K562 (cell line): Measurements from ENCODE around the gene LPIN1. TPM values are rescaled to one million over a fixed set of nuclear protein-coding genes. Genes with fewer than 3 reads are reported as not detected.

Experiments used
- C11orf30 ChIP-seq: fragments of 450-650 bp; IDR thresholded peaks from 2 replicates; pipeline ENCODE4 v1.6.1; 2016; ENCODE audit warnings: low read depth, mild to moderate bottlenecking
- CBFA2T2 ChIP-seq: fragments of 450-650 bp; conservative IDR thresholded peaks from 2 replicates; pipeline ENCODE4 v1.6.1; 2017; ENCODE audit warnings: mild to moderate bottlenecking
- ELF1 ChIP-seq: fragments of 200-800 bp; sonication (Bioruptor generic); IDR thresholded peaks from 2 replicates; pipeline ENCODE4 v1.6.1; 2016; ENCODE audit warnings: missing genetic modification characterization, missing compliant biosample characterization
- ELK3 ChIP-seq: fragments of 450-650 bp; formaldehyde crosslinking; IDR thresholded peaks from 2 replicates; pipeline ENCODE4 v1.4.0; 2020; ENCODE audit warnings: mild to moderate bottlenecking
- ETS2 ChIP-seq: IDR thresholded peaks from 2 replicates; pipeline ENCODE4 v1.6.1; 2016; ENCODE audit warnings: borderline replicate concordance, missing genetic modification characterization, mild to moderate bottlenecking, moderate library complexity, missing compliant biosample characterization; ENCODE audit not compliant: poor library complexity, severe bottlenecking
- ETV5 ChIP-seq: sonication (generic); formaldehyde crosslinking; IDR thresholded peaks from 2 replicates; pipeline ENCODE4 v1.4.0; 2020; ENCODE audit warnings: low read depth, mild to moderate bottlenecking, missing genetic modification reagents
- FOXP1 ChIP-seq: sonication (generic); formaldehyde crosslinking; IDR thresholded peaks from 2 replicates; pipeline ENCODE4 v1.8.0; 2022; ENCODE audit warnings: mild to moderate bottlenecking, missing genetic modification reagents
- GTF2B ChIP-seq: IDR thresholded peaks from 2 replicates; pipeline ENCODE4 v1.6.1; 2011; ENCODE audit not compliant: insufficient read length; ENCODE audit errors: extremely low read depth
- JUND ChIP-seq, 2 experiments: IDR thresholded peaks; 2 replicates in 1 of 2; 3 replicates in 1 of 2; pipeline ENCODE4 v1.6.1; 2011; ENCODE audit warnings: borderline replicate concordance in 2 of 2, low read depth in 2 of 2, low read length in 2 of 2, improper control_type of control experiment in 1 of 2, missing biosample characterization in 1 of 2, missing genetic modification characterization in 1 of 2, missing genetic modification reagents in 1 of 2
- LARP7 ChIP-seq: fragments of 450-650 bp; IDR thresholded peaks from 2 replicates; pipeline ENCODE4 v1.6.1; 2016
- MAX ChIP-seq: sonication (generic); formaldehyde crosslinking; IDR thresholded peaks from 2 replicates; pipeline ENCODE4 v1.9.0; 2022; ENCODE audit warnings: mild to moderate bottlenecking, missing genetic modification reagents
- MITF ChIP-seq: IDR thresholded peaks from 2 replicates; pipeline ENCODE4 v1.6.1; 2014; ENCODE audit warnings: antibody characterized with exemption
- MYC ChIP-seq, 2 experiments: fragments of 250-450 bp in 1 of 2; sonication (Bioruptor Pico) in 1 of 2; IDR thresholded peaks; 2 replicates each; pipeline versions ENCODE4 v1.5.1 to v1.6.1; 2012 to 2021; ENCODE audit warnings: low read depth in 2 of 2, borderline replicate concordance in 1 of 2, improper control_type of control experiment in 1 of 2, low read length in 1 of 2, mild to moderate bottlenecking in 1 of 2, moderate library complexity in 1 of 2
- MYNN ChIP-seq, 2 experiments: sonication (generic); formaldehyde crosslinking in 1 of 2; IDR thresholded peaks; 2 replicates each; pipeline versions ENCODE4 v1.5.0 to v1.6.1; 2016 to 2020; ENCODE audit warnings: antibody characterized with exemption in 1 of 2, missing genetic modification reagents in 1 of 2
- NCOA1 ChIP-seq: fragments of 450-650 bp; IDR thresholded peaks from 2 replicates; pipeline ENCODE4 v1.6.1; 2016; ENCODE audit warnings: low read depth
- NFATC3 ChIP-seq: fragments of 450-650 bp; IDR thresholded peaks from 2 replicates; pipeline ENCODE4 v1.6.1; 2017; ENCODE audit warnings: mild to moderate bottlenecking
- NR4A1 ChIP-seq, 2 experiments: fragments of 250-450 bp in 1 of 2; fragments of 450-650 bp in 1 of 2; sonication (Bioruptor Pico) in 1 of 2; IDR thresholded peaks; 2 replicates each; pipeline versions ENCODE4 v1.4.0 to v1.6.1; 2016 to 2020; ENCODE audit warnings: mild to moderate bottlenecking in 2 of 2, missing compliant biosample characterization in 1 of 2, missing genetic modification characterization in 1 of 2, moderate library complexity in 1 of 2
- RUNX1 ChIP-seq: sonication (generic); IDR thresholded peaks from 2 replicates; pipeline ENCODE4 v1.6.1; 2016; ENCODE audit warnings: antibody characterized with exemption, low read depth
- STAT5B ChIP-seq: fragments of 250-450 bp; sonication (Bioruptor Pico); IDR thresholded peaks from 2 replicates; pipeline ENCODE4 v1.8.0; 2021; ENCODE audit warnings: mild to moderate bottlenecking, inconsistent platforms
- YBX1 ChIP-seq: fragments of 450-650 bp; IDR thresholded peaks from 2 replicates; pipeline ENCODE4 v1.7.1; 2016; ENCODE audit warnings: mild to moderate bottlenecking
- ZNF165 ChIP-seq: fragments of 250-450 bp; sonication (Bioruptor Pico); IDR thresholded peaks from 2 replicates; pipeline ENCODE4 v1.4.0; 2020; ENCODE audit warnings: borderline replicate concordance
- ZNF174 ChIP-seq: fragments of 250-450 bp; sonication (Bioruptor Pico); IDR thresholded peaks from 2 replicates; pipeline ENCODE4 v1.4.0; 2020; ENCODE audit warnings: mild to moderate bottlenecking
- ZNF175 ChIP-seq: fragments of 200-800 bp; sonication (Bioruptor generic); IDR thresholded peaks from 2 replicates; pipeline ENCODE4 v1.6.1; 2016; ENCODE audit warnings: low read depth, mild to moderate bottlenecking, missing genetic modification characterization, missing compliant biosample characterization
- ZNF282 ChIP-seq: sonication (generic); formaldehyde crosslinking; IDR thresholded peaks from 2 replicates; pipeline ENCODE4 v1.8.1; 2023; ENCODE audit warnings: missing genetic modification reagents
- ZNF384 ChIP-seq: IDR thresholded peaks from 2 replicates; pipeline ENCODE4 v1.6.1; 2012; ENCODE audit warnings: low read depth, low read length, improper control_type of control experiment
- ZNF766 ChIP-seq: fragments of 200-800 bp; sonication (Bioruptor generic); conservative IDR thresholded peaks from 2 replicates; pipeline ENCODE4 v1.6.1; 2016; ENCODE audit warnings: missing genetic modification characterization, missing compliant biosample characterization
- polyA plus RNA-seq, 8 experiments: library from polyadenylated mRNA; depleted of rRNA in 4 of 8; stranded (reverse) in 5 of 8; unstranded in 3 of 8; fragments of >200 nt; fragmentation: Nextera tagmentation in 2 of 8; fragmentation: Illumina TruSeq in 1 of 8; extraction: Ambion mirVana in 2 of 8; extraction: Trizol in 1 of 8; gene quantifications; 2 replicates each; pipeline versions ENCODE4 v1.2.1 to v1.2.3, GENCODE V29; 2011 to 2014; ENCODE audit warnings: inconsistent platforms in 1 of 8, missing spikeins in 1 of 8
- total RNA-seq, 7 experiments: library from RNA; depleted of rRNA in 6 of 7; stranded (reverse); fragments of >200 nt in 6 of 7; fragmentation: Illumina TruSeq in 2 of 7; extraction: Trizol in 2 of 7; gene quantifications; 2 replicates each; pipeline versions ENCODE4 v1.2.1 to v1.2.3, GENCODE V29; 2011 to 2021; ENCODE audit warnings: low replicate concordance in 1 of 7

LPIN1 gene
- total and polyA plus RNA-seq, 9 of the 15 experiments (the other 6 are each of a cell fraction or from before 2014, with no cell fraction given): 9.2 to 84.0 (median 27.8) TPM

GRCh38 chr2:11829324-11829946, 83.0 kb downstream of the LPIN1 start (continued):
- TF ChIP-seq STAT5B (no peak), YBX1 (no peak), ZNF766 (no peak), LARP7 (no peak), NFATC3 (no peak), ZNF175 (CRISPR knock-in tag) (peak; percentile 68; the same call in 1 of the 2 replicates), NCOA1 (no peak), ZNF282 (CRISPR knock-in tag) (no peak), MYNN (IDR thresholded peaks at IDR 0.05) (no peak), MYNN (CRISPR knock-in tag; IDR thresholded peaks at IDR 0.05) (no peak), CBFA2T2 (no peak), GTF2B (no peak), ETV5 (CRISPR knock-in tag) (no peak), C11orf30 (no peak), ZNF174 (no peak), FOXP1 (no peak), MYC (IDR thresholded peaks at IDR 0.05; ENCODE audit: low read depth, low read length) (no peak), MYC (CRISPR knock-in tag; IDR thresholded peaks at IDR 0.05; ENCODE audit: borderline replicate concordance, low read depth) (0 out of 2 replicates have a peak, but pooled peaks have one; percentile 17), MITF (no peak), RUNX1 (no peak), NR4A1 (CRISPR knock-in tag; IDR thresholded peaks at IDR 0.05) (no peak), NR4A1 (tag; IDR thresholded peaks at IDR 0.05) (no peak), ZNF384 (peak; percentile 99), ZNF165 (CRISPR knock-in tag) (no peak), ETS2 (no peak), ELK3 (CRISPR knock-in tag) (no peak), ELF1 (tag) (no peak), MAX (CRISPR knock-in tag) (no peak), JUND (IDR thresholded peaks at IDR 0.05; ENCODE audit: borderline replicate concordance, low read depth, low read length) (0 out of 2 replicates have a peak, but pooled peaks have one; percentile 28), JUND (tag; IDR thresholded peaks at IDR 0.05; ENCODE audit: borderline replicate concordance, low read depth, low read length) (no peak)
